ENCODE measurements around the gene IQGAP2.

DNA sequence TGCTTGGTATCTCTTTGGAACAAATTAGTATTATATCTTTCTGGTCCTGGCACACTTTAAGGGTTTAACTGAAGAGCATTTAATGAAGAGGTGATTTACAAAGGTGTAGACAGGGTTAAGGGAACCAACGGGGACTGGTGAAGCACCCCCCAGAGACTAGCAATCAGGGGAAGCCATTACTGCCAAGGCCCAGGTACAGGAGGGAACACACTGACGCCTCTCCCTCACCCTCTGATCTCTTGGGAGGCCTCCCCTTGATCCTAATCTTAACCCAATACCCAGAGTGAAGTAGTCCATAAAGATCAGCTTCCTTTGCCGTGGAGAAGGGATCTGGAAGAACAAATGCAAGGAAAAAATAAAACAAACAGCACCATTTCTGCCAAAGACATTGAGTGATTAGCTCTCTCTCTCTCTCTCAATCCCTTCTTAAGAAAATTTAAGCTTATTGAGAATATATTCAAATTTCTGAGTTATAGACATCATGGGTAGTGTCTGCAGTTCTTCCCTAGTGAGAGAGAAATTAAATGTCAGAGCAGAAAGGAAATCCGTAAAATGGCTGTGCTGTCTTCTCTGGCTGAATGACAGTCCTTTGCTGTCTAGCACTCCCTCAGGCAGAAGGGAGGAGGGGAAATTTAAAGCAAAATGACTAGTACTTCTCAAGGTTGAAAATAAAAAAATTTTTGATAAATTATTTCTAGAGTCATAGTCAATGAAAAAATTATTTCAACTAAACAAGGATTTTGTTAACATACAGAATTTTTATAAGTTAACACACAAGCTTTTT lies 332.9 kb downstream of the IQGAP2 start:
- TF ChIP-seq, protein P1, sequence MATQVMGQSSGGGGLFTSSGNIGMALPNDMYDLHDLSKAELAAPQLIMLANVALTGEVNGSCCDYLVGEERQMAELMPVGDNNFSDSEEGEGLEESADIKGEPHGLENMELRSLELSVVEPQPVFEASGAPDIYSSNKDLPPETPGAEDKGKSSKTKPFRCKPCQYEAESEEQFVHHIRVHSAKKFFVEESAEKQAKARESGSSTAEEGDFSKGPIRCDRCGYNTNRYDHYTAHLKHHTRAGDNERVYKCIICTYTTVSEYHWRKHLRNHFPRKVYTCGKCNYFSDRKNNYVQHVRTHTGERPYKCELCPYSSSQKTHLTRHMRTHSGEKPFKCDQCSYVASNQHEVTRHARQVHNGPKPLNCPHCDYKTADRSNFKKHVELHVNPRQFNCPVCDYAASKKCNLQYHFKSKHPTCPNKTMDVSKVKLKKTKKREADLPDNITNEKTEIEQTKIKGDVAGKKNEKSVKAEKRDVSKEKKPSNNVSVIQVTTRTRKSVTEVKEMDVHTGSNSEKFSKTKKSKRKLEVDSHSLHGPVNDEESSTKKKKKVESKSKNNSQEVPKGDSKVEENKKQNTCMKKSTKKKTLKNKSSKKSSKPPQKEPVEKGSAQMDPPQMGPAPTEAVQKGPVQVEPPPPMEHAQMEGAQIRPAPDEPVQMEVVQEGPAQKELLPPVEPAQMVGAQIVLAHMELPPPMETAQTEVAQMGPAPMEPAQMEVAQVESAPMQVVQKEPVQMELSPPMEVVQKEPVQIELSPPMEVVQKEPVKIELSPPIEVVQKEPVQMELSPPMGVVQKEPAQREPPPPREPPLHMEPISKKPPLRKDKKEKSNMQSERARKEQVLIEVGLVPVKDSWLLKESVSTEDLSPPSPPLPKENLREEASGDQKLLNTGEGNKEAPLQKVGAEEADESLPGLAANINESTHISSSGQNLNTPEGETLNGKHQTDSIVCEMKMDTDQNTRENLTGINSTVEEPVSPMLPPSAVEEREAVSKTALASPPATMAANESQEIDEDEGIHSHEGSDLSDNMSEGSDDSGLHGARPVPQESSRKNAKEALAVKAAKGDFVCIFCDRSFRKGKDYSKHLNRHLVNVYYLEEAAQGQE (IDR thresholded peaks at IDR 0.05; ENCODE audit: low read depth) = no peak
- TF ChIP-seq RAD21 (IDR thresholded peaks at IDR 0.05; ENCODE audit: low read depth) = no peak
- no peak for TF ChIP-seq EGR1 (IDR thresholded peaks at IDR 0.05)
- no peak for TF ChIP-seq EP300 (IDR thresholded peaks at IDR 0.05; ENCODE audit: borderline replicate concordance)
- no peak for TF ChIP-seq CEBPB (IDR thresholded peaks at IDR 0.05)
- TF ChIP-seq ZBTB7A (IDR thresholded peaks at IDR 0.05; ENCODE audit: low read depth) = no peak
- TF ChIP-seq TAF1 (IDR thresholded peaks at IDR 0.05; ENCODE audit: low read depth) = no peak
- TF ChIP-seq, protein P2, sequence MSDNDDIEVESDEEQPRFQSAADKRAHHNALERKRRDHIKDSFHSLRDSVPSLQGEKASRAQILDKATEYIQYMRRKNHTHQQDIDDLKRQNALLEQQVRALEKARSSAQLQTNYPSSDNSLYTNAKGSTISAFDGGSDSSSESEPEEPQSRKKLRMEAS (IDR thresholded peaks at IDR 0.05) = no peak
- TF ChIP-seq FOXM1 (IDR thresholded peaks at IDR 0.05; ENCODE audit: borderline replicate concordance, low read depth) = no peak
- TF ChIP-seq CREB1 (IDR thresholded peaks at IDR 0.05; ENCODE audit: low read depth) = no peak
- TF ChIP-seq YY1 (IDR thresholded peaks at IDR 0.05; ENCODE audit: low read depth) = no peak
- TF ChIP-seq TEAD4 (IDR thresholded peaks at IDR 0.05) = no peak
- TF ChIP-seq, protein P3, sequence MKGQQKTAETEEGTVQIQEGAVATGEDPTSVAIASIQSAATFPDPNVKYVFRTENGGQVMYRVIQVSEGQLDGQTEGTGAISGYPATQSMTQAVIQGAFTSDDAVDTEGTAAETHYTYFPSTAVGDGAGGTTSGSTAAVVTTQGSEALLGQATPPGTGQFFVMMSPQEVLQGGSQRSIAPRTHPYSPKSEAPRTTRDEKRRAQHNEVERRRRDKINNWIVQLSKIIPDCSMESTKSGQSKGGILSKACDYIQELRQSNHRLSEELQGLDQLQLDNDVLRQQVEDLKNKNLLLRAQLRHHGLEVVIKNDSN (IDR thresholded peaks at IDR 0.05) = no peak
